Hematopoietic multipotent progenitor cell treated with erythropoietin and hydrocortisone succinate and interleukin-3 and kit ligand, for 15 days (in vitro differentiated cells): ENCODE results near the gene GSDME.

Source experiments
- DNase-seq: peaks from one replicate; pipeline ENCODE4 v3.0.0-alpha.2; 2015; ENCODE audit warnings: low spot score

Gene GSDME

DNA sequence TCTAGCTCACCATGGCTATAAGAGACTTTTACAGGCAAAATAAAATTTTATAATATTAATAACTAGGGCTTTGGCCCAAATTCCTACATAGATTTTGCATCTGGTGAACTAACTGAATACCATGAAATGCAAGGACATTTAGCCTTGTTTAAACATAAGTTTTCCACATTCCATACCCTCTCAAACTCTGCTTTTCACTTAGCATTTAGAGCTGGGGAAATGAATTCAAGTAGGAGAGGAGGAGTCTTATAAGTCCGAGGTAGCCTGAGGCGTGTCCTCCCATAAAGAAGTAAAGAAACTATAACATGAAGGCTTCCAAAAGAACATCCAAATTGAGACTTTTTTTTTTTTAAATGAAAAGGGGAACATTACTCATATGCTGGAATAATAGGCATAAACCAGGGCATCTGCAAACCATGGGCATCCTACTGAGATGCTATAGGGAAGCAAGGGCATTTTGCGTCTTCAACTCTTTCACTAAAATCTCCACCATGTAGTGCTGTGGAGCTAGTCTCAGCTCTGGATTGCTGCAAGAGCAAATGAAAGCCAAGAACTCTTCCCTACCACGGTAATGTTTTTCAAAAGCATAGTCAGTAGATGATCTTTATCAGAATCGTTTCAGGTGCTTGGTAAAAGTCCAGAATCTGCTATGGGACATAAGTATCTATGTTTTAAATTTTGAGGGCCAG lies 104.9 kb downstream of the GSDME start:
- DNase-seq, result no peak
